GM18519 (cell line): ENCODE results near the gene PLCB1.
"Not testable (repeated sequence)": the region's sequence is repeated elsewhere in the genome, so short reads cannot be mapped to it uniquely, and the experiment has no call there.

Experiments
- ATAC-seq: cut with Tn5 transposase; IDR thresholded peaks from one replicate; pipeline ENCODE4 v1.9.1; 2021; ENCODE audit warnings: mild to moderate bottlenecking, moderate library complexity; ENCODE audit not compliant: unreplicated experiment, low FRiP score

Gene PLCB1

DNA sequence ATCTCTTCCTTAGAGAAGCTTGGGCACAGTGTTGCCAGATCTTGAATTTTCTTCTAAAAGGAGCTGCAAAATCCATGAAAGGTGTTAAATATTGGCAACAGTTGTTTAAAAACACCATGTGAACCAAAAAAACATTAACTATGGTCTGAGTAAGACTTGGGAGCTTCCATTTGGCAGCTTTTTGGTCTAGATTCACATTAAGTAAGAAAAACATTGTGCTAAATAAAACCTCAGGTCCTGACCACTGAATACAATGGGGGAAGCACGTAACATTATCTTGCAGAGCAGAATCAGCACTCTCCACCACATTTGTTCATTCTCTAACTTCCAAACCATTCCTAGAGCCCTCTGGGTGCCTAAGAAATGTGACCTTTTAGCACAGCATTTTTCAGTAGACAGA, 499.2 kb downstream of the PLCB1 start:
- ATAC-seq = no peak

- no peak for ATAC-seq
Observed at GRCh38 chr20:8633366-8633765, 501.3 kb downstream of the PLCB1 start.

DNA sequence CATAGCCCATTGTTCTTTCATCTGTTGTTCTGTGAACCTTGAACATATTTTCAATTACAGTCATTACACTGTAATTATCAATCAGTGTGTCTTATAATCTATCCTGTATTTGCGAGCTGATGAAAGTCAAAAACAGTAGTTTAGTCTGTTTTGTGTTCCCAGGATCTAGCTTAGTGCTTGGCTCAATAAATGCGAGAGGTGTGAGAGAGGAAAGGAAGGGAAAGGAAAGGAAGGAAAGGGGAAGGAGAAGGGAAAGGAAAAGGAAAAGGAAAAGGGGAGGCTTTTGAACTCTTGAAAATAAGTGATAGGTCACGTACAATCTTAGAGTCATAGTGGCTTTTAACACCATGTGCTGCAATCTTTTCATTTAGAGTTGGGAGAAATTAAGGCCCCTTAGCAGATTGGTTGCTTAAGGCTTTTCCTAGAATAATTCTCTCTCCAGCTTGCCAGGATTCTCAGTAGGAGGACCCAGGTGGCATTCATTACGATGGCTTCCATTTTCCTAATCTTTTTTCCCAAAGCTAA, 503.0 kb downstream of the PLCB1 start:
- ATAC-seq = no peak

DNA sequence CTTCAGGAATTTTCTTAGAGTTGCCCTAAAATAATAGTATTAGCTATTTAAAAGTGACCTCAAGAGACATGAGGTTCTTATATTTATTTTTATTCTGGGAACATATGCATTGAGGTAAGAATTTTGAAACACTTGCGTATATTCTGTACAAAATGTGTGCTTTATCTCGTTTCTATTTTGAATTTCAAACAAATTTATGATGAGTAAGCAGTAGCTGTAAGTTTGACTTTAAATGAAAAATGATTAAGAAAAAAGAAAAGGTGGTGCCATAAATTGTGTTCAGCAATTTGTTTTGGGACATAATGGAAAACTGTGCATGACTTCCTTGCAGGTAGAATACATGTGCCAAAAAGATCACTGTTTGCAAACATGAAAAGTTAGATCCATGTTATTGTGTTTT, 503.8 kb downstream of the PLCB1 start:
- ATAC-seq = no peak

DNA sequence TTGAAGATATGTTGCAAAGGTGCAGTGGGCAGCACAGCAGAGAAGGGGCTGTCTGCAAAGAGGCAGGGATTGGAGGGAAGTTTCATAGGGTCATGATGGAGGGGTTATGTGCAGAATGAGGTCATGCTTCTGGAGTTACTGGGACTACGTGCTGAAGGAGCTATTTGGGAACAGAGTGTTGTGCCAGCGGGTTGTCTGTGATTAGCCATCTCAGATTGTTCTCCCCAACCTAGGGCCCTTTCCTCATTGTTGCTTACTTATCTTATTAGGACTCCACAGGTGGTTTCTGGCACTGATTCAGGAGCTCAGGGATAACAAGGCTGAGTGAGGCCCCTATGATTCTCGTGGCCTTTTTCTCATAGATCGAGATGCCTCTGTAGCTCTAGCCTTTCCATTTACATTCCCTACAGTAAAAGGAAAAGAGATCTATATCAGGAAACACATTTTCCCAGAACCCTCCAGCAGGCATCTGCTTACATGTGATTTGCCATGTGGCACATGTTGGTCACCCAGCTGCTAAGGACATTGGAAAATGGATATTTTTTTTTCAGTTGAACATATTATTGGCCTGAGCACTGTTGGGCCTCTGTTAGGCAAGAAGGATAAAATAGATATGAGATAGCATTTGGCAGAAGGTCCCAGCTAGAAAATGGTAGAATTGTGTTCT, 507.2 kb downstream of the PLCB1 start:
- no peak for ATAC-seq

GRCh38 chr20:8640461-8640860, 508.4 kb downstream of the PLCB1 start:
- no peak for ATAC-seq

DNA sequence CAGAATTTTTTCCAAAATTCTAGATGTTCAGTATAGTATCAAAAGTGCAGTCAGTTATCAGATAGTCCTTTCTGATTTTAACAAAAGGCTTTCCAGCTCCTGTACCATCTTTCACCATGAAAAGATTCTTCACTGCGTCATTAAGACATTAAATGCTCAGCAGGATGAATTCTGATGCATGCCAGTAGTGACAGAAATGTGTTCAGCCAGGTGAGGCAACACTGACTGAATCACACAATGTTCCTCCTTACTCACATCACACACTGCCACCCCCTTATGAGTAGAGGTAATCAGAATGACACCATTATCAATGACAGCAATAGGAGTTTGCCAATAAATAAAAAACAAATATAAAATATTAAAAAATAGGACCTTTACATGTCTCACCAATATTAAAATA, 510.2 kb downstream of the PLCB1 start:
- ATAC-seq = no peak

DNA sequence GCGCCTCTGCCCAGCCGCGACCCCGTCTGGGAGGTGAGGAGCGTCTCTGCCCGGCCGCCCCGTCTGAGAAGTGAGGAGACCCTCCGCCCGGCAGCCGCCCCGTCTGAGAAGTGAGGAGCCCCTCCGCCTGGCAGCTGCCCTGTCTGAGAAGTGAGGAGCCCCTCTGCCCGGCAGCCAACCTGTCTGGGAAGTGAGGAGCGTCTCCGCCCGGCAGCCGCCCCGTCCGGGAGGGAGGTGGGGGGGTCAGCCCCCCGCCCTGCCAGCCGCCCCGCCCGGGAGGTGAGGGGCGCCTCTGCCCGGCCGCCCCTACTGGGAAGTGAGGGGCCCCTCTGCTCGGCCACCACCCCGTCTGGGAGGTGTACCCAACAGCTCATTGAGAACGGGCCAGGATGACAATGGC, 512.4 kb downstream of the PLCB1 start:
- not testable (repeated sequence) for ATAC-seq

GRCh38 chr20:8645326-8645725, 513.3 kb downstream of the PLCB1 start:
- ATAC-seq = no peak

DNA sequence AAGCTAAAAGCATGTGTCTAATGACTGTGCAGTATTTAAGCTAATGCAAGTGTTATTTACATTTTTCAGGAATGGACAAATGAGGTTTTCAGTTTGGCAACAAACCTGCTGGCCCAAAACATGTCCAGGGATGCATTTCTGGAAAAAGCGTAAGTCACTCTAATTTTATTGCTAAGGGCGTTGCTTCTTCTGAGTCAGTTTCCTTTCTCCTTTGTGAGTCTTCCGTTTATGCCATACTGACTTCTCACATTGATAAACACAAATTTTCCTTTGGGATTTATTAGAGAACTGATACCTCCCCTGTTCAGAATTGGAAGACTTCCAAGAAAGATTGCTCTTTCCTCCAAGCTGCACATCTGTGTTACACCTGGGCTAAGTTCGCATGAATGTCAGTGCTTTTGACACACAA, 514.0 kb downstream of the PLCB1 start:
- no peak for ATAC-seq

DNA sequence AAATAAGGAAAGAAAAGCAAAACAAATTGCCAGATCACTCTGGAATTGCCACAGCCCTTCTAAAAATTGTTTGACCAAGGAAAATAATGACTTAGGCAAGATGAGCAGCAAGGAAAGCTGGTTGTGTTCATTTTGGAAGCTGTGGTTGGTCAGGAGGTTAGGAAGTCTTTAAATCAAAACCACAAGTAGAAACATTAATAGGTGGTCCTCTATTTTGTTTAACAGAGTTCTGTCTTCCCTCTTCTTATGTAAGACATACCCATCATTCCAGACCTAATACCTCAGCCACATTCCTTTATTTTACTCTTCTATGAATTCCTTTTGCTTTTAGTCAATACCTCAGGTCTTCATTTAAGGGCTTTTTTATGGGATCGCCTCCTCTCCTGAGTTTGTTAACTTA, 514.6 kb downstream of the PLCB1 start:
- ATAC-seq = no peak

GRCh38 chr20:8647961-8648441, 515.9 kb downstream of the PLCB1 start:
- no peak for ATAC-seq

DNA sequence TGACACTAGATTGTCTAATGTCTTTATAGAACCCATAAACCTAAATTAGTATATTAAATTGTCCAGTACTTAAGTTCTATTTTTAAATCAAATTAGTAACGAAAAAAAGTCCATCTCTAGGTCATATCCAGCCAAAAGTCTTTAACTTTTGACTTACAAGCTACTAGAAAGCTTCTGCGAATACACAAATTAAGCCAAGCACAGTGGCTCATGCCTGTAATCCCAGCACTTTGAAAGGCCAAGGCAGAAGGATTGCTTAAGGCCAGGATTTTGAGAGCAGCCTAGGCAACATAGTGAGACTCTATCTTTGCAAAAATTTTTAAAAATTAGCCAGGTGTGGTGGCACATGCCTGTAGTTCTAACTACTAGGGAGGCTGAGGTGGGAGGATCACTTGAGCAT, 516.4 kb downstream of the PLCB1 start:
- no peak for ATAC-seq

GRCh38 chr20:8652396-8652795, 520.3 kb downstream of the PLCB1 start:
- ATAC-seq = no peak

GRCh38 chr20:8654486-8654885, 522.4 kb downstream of the PLCB1 start:
- ATAC-seq = no peak

DNA sequence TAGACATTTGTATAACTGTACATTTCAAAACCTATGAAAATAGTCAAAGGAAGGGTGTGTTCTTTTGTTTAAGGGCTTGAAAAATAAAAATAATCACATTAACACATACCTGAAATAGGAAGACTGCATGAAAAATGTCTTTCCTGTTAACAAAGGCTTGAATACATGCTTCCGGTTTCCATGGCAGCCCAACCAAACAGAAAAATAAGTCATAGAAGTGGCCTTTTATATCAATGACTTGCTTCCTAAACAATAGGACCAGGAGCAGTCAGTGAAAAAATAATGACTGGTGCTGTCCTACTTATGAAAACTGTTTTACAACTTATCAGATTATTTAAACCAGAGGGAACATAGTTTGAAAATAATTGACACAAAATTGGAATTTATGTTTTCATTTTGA, 524.3 kb downstream of the PLCB1 start:
- ATAC-seq = no peak

DNA sequence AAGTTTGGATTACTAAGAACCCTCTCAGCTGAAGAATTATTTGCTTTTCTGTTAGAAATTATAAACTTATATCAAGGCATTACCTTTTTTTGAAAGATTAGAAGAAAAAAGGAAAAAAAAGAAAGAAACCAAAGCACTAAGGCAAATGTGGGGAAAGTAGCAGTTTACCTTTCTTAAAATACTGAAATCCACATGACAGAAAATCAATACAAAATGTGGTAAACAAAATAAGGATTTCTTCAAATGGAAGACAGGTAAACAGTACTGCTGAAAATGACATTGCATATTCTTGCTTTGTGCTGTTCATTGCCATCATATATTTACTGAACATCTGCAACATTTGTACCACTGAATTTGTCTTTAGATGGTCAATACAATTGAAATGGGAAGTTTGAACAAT, 525.6 kb downstream of the PLCB1 start:
- ATAC-seq = no peak

DNA sequence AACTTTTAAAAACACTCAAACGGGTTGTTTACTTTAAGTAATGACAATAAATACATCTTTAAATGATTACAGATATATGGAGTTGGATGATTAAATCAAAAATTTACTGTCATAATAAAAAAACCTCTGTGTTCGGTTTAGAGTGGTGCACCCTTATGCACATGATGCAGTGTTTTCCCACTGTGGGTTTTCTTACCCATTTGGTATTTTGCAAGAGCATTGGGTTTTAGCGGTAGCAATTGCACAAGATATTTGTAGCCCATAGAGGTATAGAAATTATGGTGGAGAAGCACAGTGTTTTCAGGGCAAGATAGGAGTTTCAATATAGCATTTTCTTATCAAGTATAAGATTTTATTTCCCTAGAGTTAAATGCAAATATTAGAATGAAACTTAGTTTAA, 526.0 kb downstream of the PLCB1 start:
- no peak for ATAC-seq

DNA sequence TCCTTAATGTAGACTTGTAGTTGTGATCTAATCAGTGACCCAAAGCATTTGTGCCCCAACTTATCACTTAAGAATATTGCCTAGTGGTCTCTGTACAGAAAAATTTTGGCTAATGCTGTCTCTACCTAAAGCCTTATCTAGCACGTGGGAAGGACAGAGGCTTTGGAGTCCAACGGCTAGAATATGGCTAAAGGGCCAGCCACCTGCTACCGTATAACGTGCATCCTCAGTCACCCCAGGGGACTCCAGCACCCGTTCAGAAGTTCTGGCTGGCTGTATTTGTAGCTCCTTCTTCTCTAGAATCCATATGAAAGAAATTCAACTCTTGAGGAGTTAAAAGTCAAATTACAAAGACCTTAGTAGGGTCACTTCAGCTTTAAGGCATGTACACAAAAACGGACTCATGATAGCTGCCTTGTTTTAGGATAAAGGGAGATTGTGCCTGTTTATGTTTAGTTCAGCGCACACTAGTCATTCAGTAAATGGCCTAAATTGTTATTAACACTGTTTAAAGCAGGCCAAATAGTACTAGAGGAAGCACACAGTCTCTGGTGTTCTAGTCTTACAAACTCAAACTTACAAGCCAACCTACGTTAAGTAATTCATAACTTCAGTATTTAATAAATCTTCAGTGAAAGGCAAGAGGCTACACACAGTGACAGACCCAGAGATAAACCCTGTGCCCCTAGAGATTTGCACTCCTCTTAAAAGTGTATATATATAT, 529.3 kb downstream of the PLCB1 start:
- no peak for ATAC-seq

DNA sequence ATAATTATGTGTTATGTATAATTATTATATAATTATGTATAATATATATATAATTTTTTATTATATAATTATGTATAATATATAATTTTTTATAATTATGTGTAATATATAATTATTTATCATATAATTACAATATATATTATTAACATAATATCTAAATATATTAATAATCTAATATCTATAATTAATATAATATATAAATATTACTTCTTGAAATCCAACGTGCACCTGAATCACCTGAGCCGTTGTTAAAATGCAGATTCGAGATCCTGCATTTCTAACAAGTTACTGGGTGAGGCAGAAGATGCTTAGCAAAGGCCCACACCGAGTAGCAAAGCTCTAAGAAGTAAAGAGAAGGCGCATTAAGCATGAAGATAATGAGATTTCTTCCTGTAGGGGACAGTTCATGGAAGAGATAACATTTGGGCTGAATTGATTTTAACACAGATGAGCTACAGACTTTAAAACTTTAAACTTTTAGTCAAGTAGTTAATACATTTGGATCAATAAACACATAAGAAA, 530.4 kb downstream of the PLCB1 start:
- ATAC-seq = no peak

- ATAC-seq = no peak
Observed at GRCh38 chr20:8663424-8663823, 531.4 kb downstream of the PLCB1 start.

- no peak for ATAC-seq
Observed at GRCh38 chr20:8664778-8665177, 532.7 kb downstream of the PLCB1 start.
